AG04450 (cell line): Measurements from ENCODE around the gene ZDHHC13. TPM values are rescaled to one million over a fixed set of nuclear protein-coding genes. Genes with fewer than 3 reads are reported as not detected.

ENCODE experiments used
- CTCF ChIA-PET: fragments of 300-600, 350-600 bp; formaldehyde crosslinking; extraction: SDS; loops from one replicate; lab custom pipeline; 2022; ENCODE audit warnings: antibody characterized with exemption, inconsistent platforms; lab: Charles Lee
- POLR2A ChIA-PET: fragments of 350-600 bp; formaldehyde crosslinking; extraction: SDS; loops from one replicate; lab custom pipeline; 2021; ENCODE audit warnings: antibody characterized with exemption, inconsistent platforms; lab: Yijun Ruan, JAX
- DNase-seq: peaks from one replicate; pipeline ENCODE4 v3.0.0-alpha.2; 2011; ENCODE audit warnings: low read depth, low spot score
- H3K27ac ChIP-seq: one replicate; pipeline ENCODE4 v1.5.1; 2012; ENCODE audit warnings: low read depth, low read length, control low read depth
- H3K27me3 ChIP-seq: one replicate; pipeline ENCODE4 v1.6.0; 2012; ENCODE audit warnings: low read length; ENCODE audit not compliant: control insufficient read depth, insufficient read depth
- H3K4me3 ChIP-seq: 2 replicates; pipeline ENCODE4 v1.5.1; 2011; ENCODE audit warnings: mild to moderate bottlenecking, low read depth, low read length, control low read depth
- H3K9me3 ChIP-seq: 2 replicates; pipeline ENCODE4 v1.5.1; 2012; ENCODE audit warnings: low read length; ENCODE audit not compliant: control insufficient read depth, insufficient read depth
- CTCF ChIP-seq: IDR thresholded peaks from 2 replicates; pipeline ENCODE4 v1.5.1; 2011; ENCODE audit warnings: low read depth, low read length, control low read depth, inconsistent platforms
- polyA plus RNA-seq: library from polyadenylated mRNA; depleted of rRNA; stranded (reverse); fragments of >200 nt; gene quantifications from 2 replicates; pipeline ENCODE4 v1.2.3, GENCODE V29; 2011

The ZDHHC13 gene
- polyA plus RNA-seq, 1 experiment = 15.4 TPM

GRCh38 chr11:19194620-19195308 is 77.8 kb downstream of the ZDHHC13 start:
- TF ChIP-seq CTCF = no peak
- Histone ChIP-seq H3K27ac (no peak overlapping the region), H3K9me3 (no peaks in the 10 kb centered on the region), H3K27me3 (peaks cover 19% of the 10 kb centered on the region), H3K4me3 (no peak overlapping the region)
- no peak for DNase-seq
- ChIA-PET POLR2A (no interaction called here), CTCF (no interaction called here)

GRCh38 chr11:19196432-19196831 is 79.5 kb downstream of the ZDHHC13 start:
- H3K27me3 ChIP-seq = peaks cover 19% of the 10 kb centered on the region
- no peak overlapping the region for H3K27ac ChIP-seq
- CTCF ChIA-PET = no interaction called here
- POLR2A ChIA-PET = no interaction called here
- DNase-seq = no peak
- TF ChIP-seq CTCF = no peak
- H3K4me3 ChIP-seq = no peak overlapping the region
- H3K9me3 ChIP-seq = no peaks in the 10 kb centered on the region

- Histone ChIP-seq H3K27me3 (peaks cover 19% of the 10 kb centered on the region), H3K27ac (no peak overlapping the region), H3K9me3 (no peaks in the 10 kb centered on the region), H3K4me3 (no peak overlapping the region)
- POLR2A ChIA-PET = no interaction called here
- CTCF ChIA-PET = no interaction called here
- TF ChIP-seq CTCF = no peak
- no peak for DNase-seq
Measured at GRCh38 chr11:19199048-19199447, 82.1 kb downstream of the ZDHHC13 start.

GRCh38 chr11:19199771-19200170 is 82.8 kb downstream of the ZDHHC13 start:
- H3K27ac ChIP-seq = no peak overlapping the region
- peaks cover 19% of the 10 kb centered on the region for H3K27me3 ChIP-seq
- POLR2A ChIA-PET = no interaction called here
- no peak for DNase-seq
- no peak for TF ChIP-seq CTCF
- H3K4me3 ChIP-seq = no peak overlapping the region
- CTCF ChIA-PET = no interaction called here
- no peaks in the 10 kb centered on the region for H3K9me3 ChIP-seq

GRCh38 chr11:19200410-19201201 is 83.6 kb downstream of the ZDHHC13 start:
- DNase-seq = peak; percentile 11
- Histone ChIP-seq H3K9me3 (no peaks in the 10 kb centered on the region), H3K27ac (no peak overlapping the region), H3K4me3 (no peak overlapping the region), H3K27me3 (peaks cover 19% of the 10 kb centered on the region)
- ChIA-PET POLR2A (no interaction called here), CTCF (no interaction called here)
- no peak for TF ChIP-seq CTCF
